Activated naive CD4-positive, alpha-beta T cell treated with anti-CD3 and anti-CD28 coated beads, Interleukin-2, amount 50 U/mL, for 24 hours (primary cell): Measurements from ENCODE around the gene RTKN.

Experiments used
- H3K27ac Mint-ChIP-seq: one replicate; pipeline ENCODE4 v1.8.0; 2021; ENCODE audit warnings: mild to moderate bottlenecking, mixed read lengths
- H3K27me3 Mint-ChIP-seq: one replicate; pipeline ENCODE4 v1.8.0; 2021; ENCODE audit warnings: mixed read lengths
- H3K36me3 Mint-ChIP-seq: one replicate; pipeline ENCODE4 v1.8.0; 2021; ENCODE audit warnings: mixed read lengths
- H3K4me1 Mint-ChIP-seq: one replicate; pipeline ENCODE4 v1.8.0; 2021; ENCODE audit warnings: mixed read lengths
- H3K4me3 Mint-ChIP-seq: one replicate; pipeline ENCODE4 v1.8.0; 2021; ENCODE audit warnings: mild to moderate bottlenecking, mixed read lengths
- H3K9me3 Mint-ChIP-seq: one replicate; pipeline ENCODE4 v1.8.0; 2021; ENCODE audit warnings: mixed read lengths

The RTKN gene

DNA sequence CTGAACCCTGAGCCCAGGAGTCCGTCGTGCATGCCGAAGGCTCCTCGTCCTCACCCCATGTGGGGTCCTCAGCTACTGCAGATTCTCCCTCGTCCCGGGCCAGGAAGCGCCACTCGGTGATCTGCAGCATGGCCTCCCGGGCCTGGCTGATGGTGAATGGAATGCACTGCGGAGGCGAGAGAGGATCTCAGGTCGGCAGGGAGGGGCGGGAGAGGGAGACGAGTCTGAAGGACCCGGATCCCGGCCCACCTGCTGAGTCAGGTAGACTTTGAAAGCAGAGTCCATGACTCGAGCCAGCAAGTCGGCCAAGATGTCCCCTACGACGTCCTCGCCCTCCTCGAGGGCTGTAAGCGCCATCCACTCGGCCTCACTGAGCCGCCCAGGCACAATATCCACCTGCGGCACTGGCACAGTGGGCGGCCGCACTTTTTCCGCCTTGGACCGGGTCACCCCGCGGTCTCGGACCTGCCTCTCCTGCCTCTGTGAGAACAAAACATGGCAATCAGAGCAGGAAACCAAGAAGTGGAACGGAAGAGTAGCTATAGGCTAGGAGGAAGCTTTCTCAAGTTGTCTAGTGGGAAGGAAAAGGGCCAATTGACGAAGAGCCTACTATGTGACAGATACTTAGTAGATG lies 25.9 kb downstream of the RTKN start:
- Mint-ChIP-seq H3K27me3 (no peaks in the 10 kb centered on the region), H3K4me1 (peaks cover 32% of the 10 kb centered on the region), H3K36me3 (no peaks in the 10 kb centered on the region), H3K4me3 (peak overlapping the region; percentile 67), H3K27ac (peak overlapping the region; percentile 76), H3K9me3 (no peaks in the 10 kb centered on the region)

DNA sequence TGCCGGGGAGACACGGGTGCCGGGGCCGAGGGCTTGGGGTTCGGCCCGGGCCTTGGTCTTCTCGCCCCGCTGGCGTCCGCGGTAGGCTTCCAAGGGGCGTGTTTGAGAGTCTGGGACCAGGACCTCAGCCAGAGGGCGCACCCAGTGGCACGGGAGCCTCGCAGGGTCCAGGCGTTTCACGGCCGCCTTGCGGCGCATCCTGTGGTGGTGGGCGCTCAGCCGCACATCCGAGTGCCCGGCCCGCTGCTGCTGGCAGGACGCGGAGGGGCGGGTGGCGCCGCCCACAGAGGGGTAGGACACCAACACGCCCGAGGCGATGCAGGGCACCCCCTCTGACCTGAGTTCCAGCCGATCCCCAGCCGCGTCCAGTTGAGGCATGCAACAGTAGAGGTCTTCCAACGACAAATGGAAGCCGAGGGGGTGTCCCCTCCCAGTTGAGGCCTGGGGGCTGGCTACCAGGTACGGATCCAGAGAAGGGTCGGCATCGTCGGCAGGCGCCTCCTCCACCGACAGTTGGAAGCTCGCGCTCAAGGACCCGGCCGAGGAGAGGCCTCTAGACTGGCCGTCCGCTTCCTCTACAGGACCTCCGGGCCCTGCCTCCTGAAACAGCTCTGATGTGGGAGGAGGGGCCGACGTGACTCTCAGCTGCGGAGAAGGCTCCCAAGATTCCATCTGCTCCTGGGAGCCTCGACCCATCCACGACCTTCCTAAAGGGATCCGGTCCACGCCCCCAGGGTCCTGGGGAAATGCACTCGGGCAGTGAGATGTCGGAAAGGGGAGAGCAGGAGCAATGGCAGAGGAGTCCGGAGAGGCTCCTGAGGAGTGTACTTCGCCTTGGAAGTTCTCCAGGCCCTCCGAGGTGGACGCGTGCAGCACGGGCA lies 26.6 kb downstream of the RTKN start:
- Mint-ChIP-seq H3K9me3 (no peaks in the 10 kb centered on the region), H3K4me1 (peaks cover 26% of the 10 kb centered on the region), H3K4me3 (peak overlapping the region; percentile 73), H3K27me3 (no peaks in the 10 kb centered on the region), H3K27ac (peak overlapping the region; percentile 55), H3K36me3 (no peaks in the 10 kb centered on the region)

DNA sequence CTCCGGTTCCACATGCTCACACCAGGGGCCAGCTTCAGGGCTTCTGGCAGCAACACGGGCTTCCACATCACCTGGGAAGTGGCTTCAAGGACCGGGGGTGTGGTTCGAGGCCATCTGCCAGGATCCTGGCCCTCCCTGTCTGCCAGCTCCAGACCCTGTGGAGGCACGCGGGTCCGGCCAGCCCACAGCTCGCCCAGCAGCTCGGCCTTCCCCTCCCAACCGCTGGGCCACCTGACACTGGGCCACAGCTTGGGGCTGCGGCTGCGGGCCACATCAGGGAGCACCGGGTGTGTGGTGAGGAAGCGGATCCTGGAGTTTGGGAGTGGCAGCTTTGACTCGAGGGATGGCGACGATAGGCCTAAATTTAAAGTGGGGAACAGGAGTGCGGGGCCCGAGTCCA lies 27.3 kb downstream of the RTKN start:
- no peak overlapping the region for H3K27ac Mint-ChIP-seq
- no peaks in the 10 kb centered on the region for H3K9me3 Mint-ChIP-seq
- peak overlapping the region; percentile 73 for H3K4me3 Mint-ChIP-seq
- peaks cover 22% of the 10 kb centered on the region for H3K4me1 Mint-ChIP-seq
- no peaks in the 10 kb centered on the region for H3K36me3 Mint-ChIP-seq
- no peaks in the 10 kb centered on the region for H3K27me3 Mint-ChIP-seq

DNA sequence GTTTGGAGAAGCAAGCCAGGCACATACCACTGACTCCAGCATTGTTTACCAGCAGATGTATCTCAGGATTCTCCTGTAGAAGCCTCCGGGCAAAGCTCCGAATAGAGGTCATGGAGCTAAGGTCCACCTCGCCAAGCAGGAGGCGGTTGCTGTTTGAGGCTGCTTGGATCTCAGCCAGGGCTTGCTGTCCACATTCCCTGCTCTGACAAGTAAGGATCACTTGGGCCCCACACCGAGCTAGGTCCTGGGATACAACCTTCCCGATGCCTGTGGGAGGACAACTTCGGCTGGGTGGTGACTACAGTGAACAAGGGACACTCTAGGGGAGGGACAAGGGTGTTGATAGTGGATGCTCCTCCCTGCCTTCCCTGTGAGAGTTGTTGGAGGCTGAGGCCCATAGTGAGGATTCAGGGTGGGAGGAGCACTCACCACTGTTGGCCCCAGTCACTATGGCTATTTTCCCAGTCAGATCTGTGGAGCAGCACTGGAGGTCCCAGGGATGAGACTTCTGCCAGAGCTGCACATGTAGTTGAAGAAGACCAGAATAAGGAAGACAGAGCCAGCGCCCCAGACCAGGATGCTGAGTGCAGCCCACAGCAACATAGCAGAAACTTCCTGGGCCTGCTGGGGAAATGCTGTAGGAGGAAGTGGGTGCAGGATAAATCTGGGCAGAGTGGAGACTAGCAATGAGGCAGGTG lies 28.6 kb downstream of the RTKN start:
- no peaks in the 10 kb centered on the region for H3K9me3 Mint-ChIP-seq
- H3K36me3 Mint-ChIP-seq, result no peaks in the 10 kb centered on the region
- peaks cover 22% of the 10 kb centered on the region for H3K4me1 Mint-ChIP-seq
- H3K27me3 Mint-ChIP-seq, result no peaks in the 10 kb centered on the region
- peak overlapping the region; percentile 57 for H3K4me3 Mint-ChIP-seq
- no peak overlapping the region for H3K27ac Mint-ChIP-seq

DNA sequence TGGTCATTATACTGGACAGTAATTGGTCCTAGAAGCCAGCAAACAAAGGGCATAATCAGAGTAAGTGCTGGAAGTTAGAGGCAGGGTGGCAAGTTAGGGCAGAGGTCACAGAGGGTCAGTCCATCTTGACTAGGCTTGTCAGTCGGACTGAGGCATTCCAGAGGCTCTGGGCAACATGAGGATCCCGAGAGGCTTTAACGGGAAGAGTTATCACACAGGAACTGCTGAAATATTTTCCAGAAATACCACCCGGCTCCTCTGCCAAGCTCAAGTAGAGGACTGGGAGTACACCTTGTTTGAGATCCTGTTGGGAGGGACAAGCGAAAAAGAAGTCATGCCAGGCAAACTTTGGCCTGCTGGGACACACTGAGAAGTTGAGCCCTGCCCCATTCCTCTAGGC lies 34.1 kb downstream of the RTKN start:
- H3K9me3 Mint-ChIP-seq, result no peaks in the 10 kb centered on the region
- H3K36me3 Mint-ChIP-seq, result no peaks in the 10 kb centered on the region
- H3K4me3 Mint-ChIP-seq, result no peak overlapping the region
- no peaks in the 10 kb centered on the region for H3K27me3 Mint-ChIP-seq
- no peaks in the 10 kb centered on the region for H3K4me1 Mint-ChIP-seq
- no peak overlapping the region for H3K27ac Mint-ChIP-seq

DNA sequence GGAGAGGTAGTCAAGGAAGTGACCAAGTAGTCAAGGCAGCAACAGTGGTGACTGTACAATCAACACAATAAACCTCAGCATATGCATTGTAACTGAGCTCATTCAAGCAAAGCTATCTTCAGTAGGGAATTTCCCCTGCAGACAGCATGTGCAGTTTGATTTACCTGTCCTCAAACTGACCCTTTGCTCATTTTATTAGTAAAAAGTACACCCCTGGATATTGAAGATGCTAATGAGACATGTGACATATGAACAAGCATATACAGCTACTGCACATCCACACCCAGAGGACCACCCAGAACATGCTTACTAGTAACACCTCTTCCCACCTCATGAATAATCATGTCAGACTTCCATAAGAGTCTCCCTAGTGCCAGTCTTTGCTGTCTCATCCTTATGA lies 35.7 kb downstream of the RTKN start:
- Mint-ChIP-seq H3K27me3 (no peaks in the 10 kb centered on the region), H3K4me1 (no peaks in the 10 kb centered on the region), H3K9me3 (no peaks in the 10 kb centered on the region), H3K4me3 (no peak overlapping the region), H3K27ac (no peak overlapping the region), H3K36me3 (no peaks in the 10 kb centered on the region)

DNA sequence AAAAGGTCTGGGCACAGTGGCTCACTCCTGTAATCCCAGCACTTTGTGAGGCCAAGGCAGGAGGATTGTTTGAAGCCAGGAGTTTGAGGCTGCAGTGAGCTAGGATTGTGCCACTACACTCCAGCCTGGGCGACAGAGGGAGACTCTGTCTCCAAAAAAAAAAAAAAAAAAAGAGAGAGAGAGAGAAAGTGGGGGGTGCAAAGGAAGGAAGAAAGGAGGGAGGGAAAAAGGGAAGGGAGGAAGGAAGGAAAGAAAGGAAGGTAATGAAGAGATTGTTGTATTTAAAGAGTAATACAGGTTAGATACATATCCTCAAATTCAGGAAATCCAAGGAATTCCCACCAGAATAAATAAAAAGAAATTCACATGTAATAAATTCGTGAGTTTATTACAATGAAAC lies 39.8 kb downstream of the RTKN start:
- Mint-ChIP-seq H3K27me3 (no peaks in the 10 kb centered on the region), H3K9me3 (no peaks in the 10 kb centered on the region), H3K4me1 (peaks cover 7% of the 10 kb centered on the region), H3K36me3 (no peaks in the 10 kb centered on the region), H3K27ac (no peak overlapping the region), H3K4me3 (no peak overlapping the region)

DNA sequence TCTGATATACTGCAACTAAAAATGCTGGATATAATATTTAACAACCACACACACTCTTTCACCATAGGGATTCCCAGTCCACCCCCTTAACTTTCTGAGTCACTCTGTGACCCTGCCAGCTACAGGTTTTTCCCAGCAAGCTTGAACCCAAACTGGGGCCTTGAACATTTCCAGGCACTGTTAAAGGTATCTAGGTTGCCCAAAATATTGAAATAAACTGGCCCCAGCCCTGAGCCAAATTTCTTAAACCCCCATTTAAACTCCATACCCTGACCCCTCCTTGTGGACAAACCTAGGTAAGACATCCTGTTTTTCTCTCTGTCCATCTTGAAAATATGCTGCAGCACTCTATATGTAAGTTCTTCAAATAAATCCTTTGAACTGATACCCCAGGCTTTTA lies 42.0 kb downstream of the RTKN start:
- Mint-ChIP-seq H3K4me1 (peaks cover 7% of the 10 kb centered on the region), H3K27me3 (peaks cover 1% of the 10 kb centered on the region), H3K27ac (no peak overlapping the region), H3K36me3 (no peaks in the 10 kb centered on the region), H3K9me3 (no peaks in the 10 kb centered on the region), H3K4me3 (no peak overlapping the region)

DNA sequence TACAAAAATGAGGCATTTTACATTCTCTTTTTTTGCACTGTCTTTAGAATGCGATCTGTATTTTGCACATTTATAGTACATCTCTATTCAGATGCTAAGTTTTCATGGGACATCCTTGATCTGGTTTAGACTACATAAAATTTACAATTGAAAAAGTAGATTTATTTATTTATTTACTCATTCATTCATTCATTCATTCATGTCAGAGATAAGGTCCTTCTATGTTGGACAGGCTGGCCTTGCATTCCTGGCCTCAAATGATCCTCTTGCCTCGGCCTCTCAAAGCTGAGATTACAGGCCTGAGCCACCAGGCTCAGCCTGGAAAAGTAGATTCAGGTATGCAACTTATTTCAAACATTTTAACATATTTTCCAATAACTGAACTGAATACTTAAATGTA lies 45.6 kb downstream of the RTKN start:
- peaks cover 3% of the 10 kb centered on the region for H3K27me3 Mint-ChIP-seq
- peaks cover 13% of the 10 kb centered on the region for H3K4me1 Mint-ChIP-seq
- no peaks in the 10 kb centered on the region for H3K36me3 Mint-ChIP-seq
- no peaks in the 10 kb centered on the region for H3K9me3 Mint-ChIP-seq
- H3K27ac Mint-ChIP-seq, result no peak overlapping the region
- H3K4me3 Mint-ChIP-seq, result no peak overlapping the region

DNA sequence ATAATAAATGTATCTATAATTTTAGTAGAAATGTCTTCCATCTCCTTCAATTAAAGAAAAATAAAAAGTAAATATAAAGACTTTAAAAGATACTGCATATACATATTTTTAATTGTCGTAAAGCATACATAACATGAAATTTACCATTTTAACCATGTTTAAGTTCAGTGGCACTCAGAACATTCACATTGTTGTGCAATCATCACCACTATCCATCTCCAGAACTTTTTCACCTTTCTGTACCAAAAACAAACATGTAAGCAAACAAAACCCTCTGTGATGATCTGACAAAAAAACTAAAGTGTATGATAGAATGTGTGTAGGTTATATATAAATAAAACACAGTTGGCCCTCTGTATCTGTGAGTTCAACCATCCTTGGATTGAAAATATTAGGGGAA lies 48.2 kb downstream of the RTKN start:
- H3K4me3 Mint-ChIP-seq, result no peak overlapping the region
- peaks cover 3% of the 10 kb centered on the region for H3K27me3 Mint-ChIP-seq
- no peaks in the 10 kb centered on the region for H3K9me3 Mint-ChIP-seq
- no peaks in the 10 kb centered on the region for H3K36me3 Mint-ChIP-seq
- no peak overlapping the region for H3K27ac Mint-ChIP-seq
- peaks cover 6% of the 10 kb centered on the region for H3K4me1 Mint-ChIP-seq

DNA sequence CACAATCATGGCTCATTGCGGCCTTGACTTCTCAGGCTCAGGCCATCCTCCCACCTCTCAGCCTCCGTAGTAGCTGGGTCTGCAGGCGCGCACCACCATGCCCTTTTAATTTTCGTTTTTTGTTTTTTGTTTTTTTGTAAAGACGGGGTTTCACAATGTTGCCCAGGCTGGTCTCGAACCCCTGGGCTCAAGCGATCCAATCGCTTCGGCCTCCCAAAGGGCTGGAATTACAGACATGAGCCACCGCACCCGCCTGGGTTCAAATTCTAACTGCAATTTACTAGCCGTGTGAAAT lies 49.3 kb downstream of the RTKN start:
- peaks cover 3% of the 10 kb centered on the region for H3K27me3 Mint-ChIP-seq
- H3K4me3 Mint-ChIP-seq, result no peak overlapping the region
- no peaks in the 10 kb centered on the region for H3K36me3 Mint-ChIP-seq
- no peak overlapping the region for H3K27ac Mint-ChIP-seq
- peaks cover 6% of the 10 kb centered on the region for H3K4me1 Mint-ChIP-seq
- no peaks in the 10 kb centered on the region for H3K9me3 Mint-ChIP-seq

DNA sequence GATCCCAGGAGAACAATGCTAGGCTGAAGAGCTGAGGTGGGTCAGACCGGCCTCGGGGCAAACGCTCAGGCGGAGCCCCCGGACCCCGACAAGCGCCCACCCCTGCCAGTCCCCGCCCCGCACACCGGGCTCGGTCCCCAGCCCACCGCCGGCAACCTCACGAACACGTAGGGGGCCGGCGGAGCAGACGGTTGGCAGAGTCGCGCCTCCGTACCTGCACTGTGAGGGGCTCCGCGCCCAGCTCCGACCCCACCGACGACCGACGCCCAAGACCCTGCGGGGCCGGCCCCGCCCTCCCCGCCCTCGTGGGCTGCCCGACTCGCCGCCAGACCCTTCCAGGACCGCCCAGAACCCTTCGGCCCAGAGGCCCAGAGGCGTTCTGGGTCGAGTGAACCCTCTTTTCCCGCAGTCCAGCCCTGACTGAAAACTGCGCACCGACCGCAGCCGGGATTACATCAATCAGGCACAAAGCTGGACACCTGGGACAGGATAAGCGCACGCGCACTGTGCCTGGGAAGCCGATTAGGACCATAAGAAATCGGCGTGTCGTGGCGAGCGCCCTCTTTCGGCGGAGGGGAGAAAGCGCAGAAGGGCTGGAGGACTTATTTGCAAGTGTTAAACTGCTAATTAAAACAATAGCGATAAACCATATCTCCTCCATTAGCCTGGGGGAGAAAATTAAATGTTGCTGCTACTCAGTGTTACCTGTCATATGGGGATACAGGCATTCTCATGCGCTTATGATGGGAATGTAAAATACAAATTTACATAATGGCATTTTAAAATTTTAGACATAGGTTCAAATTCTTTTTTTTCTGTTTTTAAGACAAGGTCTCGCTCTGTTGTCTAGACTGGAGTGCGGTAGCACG lies 49.9 kb downstream of the RTKN start:
- no peak overlapping the region for H3K4me3 Mint-ChIP-seq
- peaks cover 3% of the 10 kb centered on the region for H3K27me3 Mint-ChIP-seq
- no peaks in the 10 kb centered on the region for H3K36me3 Mint-ChIP-seq
- peak overlapping the region; percentile 100 for H3K27ac Mint-ChIP-seq
- H3K9me3 Mint-ChIP-seq, result no peaks in the 10 kb centered on the region
- peaks cover 6% of the 10 kb centered on the region for H3K4me1 Mint-ChIP-seq

DNA sequence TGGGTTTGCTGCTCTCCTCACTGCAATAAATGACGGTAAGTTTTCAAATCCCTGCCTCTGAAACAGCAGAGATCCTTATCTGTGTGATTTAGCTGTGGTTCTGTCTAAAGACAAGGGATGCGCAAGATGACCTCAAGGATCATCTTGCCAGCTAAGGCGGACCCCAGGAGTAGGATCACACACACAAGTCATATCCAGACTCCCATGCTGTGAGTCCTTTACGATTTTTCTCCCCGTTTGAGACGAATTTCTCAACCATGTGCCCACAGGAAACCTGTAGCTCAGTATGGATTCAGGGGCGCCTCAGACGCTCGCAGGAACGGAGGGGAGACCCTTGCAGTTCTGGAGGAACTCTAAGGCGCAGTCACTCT lies 50.5 kb downstream of the RTKN start:
- H3K4me1 Mint-ChIP-seq, result peaks cover 6% of the 10 kb centered on the region
- H3K4me3 Mint-ChIP-seq, result no peak overlapping the region
- no peaks in the 10 kb centered on the region for H3K36me3 Mint-ChIP-seq
- H3K27ac Mint-ChIP-seq, result peak overlapping the region; percentile 89
- H3K9me3 Mint-ChIP-seq, result no peaks in the 10 kb centered on the region
- peaks cover 3% of the 10 kb centered on the region for H3K27me3 Mint-ChIP-seq

DNA sequence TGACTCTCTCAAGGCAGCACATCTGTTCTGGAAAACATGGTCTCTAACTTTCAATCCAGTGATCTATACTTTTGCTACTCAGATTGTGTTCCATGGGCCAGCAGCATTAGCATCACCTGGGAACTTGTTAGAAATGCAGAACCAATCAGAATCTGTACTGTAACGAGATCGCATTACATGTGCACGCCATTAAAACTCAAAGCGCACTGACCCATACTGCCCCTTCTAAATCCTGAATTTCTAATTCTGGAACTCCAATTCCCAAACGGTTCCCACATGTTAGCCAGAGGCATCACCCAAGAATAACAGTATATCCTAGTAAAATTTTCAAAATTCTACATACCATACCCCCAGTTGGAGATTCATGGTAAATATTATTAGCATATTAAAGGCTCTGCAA lies 51.1 kb downstream of the RTKN start:
- peak overlapping the region; percentile 56 for H3K27ac Mint-ChIP-seq
- H3K4me3 Mint-ChIP-seq, result no peak overlapping the region
- peaks cover 6% of the 10 kb centered on the region for H3K4me1 Mint-ChIP-seq
- no peaks in the 10 kb centered on the region for H3K9me3 Mint-ChIP-seq
- H3K27me3 Mint-ChIP-seq, result peaks cover 3% of the 10 kb centered on the region
- H3K36me3 Mint-ChIP-seq, result no peaks in the 10 kb centered on the region

DNA sequence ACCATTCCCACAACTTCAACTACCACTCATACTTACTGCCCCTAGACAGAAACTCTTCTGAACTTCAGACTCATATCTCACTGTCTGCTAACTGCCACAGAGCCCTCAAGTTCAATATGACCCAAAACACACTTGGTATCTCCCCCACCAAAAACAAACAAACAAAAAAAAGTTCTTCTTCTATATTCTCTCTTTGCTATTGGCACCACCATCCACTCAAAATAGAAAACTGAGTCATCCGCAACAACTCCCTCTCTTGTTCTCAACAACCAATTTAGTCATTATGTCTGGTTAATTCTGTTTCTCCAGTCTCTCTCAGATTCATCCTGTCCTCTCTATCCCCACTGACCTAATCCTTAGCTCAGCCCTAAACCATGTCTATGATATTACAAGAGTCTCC lies 54.4 kb downstream of the RTKN start:
- Mint-ChIP-seq H3K9me3 (no peaks in the 10 kb centered on the region), H3K4me1 (peaks cover 3% of the 10 kb centered on the region), H3K4me3 (no peak overlapping the region), H3K36me3 (no peaks in the 10 kb centered on the region), H3K27me3 (no peaks in the 10 kb centered on the region), H3K27ac (no peak overlapping the region)
